Right renal cortex interstitium (tissue), 3 donors: ENCODE measurements around the gene TNFRSF25. TPM values are rescaled to one million over a fixed set of nuclear protein-coding genes. Genes with fewer than 3 reads are reported as not detected.

ENCODE experiments used
- DNase-seq, 3 donors: peaks; one replicate each; pipeline ENCODE4 v3.0.0-alpha.2; 2013; ENCODE audit warnings: low read depth in 3 of 3, low spot score in 2 of 3
- polyA plus RNA-seq, 3 donors: library from polyadenylated mRNA; unstranded; fragments of 120-200 nt; gene quantifications; one replicate each; pipeline ENCODE4 v1.2.1, GENCODE V29; 2013; ENCODE audit not compliant: insufficient read length in 3 of 3

The TNFRSF25 gene
- polyA plus RNA-seq, 3 donors = 7.0 to 9.2 (median 8.6) TPM

DNA sequence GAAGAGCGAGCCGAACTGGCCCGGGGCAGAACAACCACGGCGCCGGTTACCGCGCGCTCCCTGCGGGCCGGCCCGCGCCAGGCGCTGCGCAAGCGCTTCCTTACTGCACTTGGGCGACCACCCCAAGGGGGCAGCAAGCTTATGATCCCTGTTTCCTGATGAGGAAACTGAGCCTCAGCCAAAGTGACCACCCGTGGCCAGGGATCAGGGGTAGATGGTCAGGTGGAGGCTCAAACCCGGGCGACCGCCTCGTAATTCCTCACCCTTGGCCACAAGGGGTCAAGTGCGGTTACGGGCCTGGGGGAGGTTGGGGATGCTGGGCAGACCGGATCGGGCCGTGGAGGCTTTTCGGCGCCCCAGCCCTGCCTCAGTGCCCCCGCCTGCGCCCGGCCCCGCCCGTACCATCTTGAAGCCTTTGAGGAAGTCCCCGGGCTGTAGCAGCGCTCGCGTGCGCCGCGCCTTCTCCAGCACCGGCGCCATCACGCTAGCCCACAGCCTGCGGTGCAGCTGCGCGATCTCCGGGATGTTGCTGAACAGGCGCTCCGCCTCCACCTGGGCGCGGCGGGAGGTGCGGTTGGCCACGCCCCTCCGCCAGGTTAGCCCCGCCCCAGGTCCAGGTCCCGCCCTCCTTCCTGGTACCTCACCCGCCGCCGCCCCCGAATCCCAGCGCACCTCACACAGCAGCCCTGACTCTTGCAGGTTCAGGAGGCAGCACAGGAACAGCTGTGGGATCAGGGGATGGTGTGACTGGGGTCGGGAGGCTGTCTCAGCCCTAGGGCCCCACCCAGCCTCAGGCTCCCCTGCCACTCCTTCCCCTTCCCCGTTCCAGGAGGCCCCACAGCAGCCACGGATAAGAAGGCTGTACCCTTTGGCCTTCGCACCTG, 5.4 kb upstream of the TNFRSF25 start:
- no peak for DNase-seq

DNA sequence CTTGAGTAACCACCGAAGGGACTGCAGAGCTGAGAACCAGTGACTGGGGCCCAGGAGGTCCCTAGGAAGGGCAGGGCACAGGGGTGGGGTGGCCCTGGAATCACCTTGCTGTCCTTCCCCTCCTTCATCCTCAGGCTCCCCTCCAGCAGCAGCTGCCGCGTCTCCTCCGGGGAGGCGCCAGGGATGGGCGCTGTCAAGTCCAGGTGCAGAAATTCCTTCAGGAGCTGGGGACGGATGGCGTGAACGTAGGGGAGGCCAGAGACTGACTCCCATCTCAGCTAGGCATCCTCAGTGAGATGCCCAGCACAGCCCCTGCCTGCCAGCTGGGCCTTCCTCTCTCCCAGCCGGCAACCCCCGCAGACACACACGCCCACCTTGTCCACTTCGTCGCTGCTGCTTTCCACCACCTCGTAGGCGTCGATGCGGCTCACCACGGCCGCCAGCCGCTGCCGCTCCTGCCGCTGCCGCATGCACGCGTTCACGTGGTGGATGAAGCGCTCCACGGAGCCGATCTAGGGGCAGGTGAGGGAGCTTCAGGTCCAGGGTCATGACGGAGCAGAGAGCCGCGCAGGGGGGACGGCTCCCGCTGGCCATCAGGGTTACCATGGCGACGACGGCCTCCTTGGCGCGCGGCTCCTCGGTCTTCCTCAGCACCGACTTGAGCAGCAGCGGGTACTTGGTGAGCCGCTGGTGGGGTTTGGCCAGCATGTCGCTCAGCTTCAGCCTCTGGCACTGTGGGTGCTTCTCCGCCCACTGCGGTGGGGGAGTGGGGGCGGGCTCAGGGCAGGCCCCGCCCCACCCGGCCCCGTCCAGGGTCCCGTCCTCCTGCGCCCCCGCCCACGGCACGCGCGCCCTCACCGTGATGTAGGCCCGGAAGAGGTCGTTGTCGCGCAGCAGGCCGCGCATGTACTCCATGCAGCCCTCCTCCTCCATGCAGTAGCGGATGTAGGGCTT, 4.4 kb upstream of the TNFRSF25 start:
- no peak for DNase-seq

DNA sequence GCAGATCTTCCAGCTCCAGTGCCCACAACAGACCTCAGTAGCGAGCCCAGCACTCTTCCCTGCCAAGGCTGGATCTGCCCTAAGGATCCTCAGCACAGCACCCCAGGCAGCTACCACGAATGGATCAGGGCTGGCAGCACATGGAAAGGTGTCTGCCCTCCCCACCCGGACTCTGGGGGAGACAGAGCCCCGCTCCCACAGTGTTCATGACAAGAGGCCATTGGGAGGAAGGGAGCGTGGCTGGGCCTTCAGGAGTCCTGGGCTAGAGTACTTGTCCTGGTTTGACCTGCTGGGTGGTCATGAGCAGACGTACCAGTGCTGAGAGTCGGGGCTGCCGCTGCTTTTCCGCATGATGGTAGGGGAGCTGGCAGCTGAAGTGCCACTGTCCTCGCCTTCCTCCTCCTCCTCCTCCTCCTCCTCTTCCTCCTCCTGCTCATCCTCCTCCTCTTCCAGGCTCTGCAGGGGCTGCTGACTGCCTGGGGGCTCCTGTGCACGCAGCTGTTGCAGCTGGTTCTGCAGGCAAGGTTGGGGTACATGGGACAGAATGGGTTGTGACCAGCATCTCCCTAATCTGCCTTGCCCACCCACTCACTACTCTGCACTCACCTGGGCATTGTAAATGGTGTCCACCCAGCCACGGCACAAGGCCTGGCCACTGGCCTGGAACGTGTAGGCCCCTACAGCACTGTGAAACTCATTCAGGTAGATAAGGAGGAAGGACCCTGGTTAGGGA, 2.9 kb upstream of the TNFRSF25 start:
- no peak for DNase-seq

DNA sequence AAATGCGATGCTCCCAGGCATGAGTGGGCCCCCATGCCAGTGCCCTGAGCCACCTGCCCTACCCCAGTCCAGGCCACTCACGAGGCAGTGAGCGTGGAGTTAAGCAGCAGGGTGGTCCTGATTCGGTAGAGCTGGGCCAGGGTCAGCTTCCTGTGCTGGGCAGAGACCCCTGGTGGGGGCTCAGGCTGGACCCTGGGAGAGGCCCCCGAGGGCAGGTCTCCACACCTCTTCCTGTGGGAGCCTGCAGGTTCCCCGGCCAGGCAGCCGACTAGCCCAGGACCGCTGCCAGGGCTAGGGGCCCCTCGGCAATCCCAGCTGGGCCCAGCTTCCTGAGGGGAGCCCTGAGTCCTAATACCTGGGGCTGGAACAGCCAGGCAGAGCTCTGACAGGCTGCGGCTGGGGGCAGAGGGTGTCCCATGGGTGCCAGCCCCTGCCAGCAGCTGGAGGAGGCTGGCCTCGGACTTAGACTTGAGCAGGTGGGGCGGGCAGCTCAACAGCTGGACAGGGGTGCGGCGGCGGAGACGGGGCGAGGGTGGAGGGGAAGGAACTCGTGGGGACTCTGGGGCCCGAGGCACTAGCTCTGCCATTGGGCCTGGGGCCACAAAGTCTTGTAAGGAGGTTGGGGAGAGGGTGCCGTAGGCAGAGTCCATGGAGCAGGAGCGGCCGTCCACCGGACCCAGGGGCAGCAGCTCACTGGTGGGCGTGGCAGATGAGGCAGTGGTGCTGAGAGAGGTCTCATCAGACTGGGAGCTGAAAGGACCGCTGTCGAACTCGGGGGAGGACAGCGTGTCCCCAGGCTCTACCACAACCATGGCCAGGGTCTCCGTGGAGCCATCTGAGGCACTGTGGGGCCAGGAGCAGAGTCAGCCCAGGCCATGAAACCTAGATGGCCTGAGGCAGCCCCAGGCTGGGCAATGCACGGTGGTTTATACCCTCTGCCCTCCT, 2.0 kb upstream of the TNFRSF25 start:
- DNase-seq = no peak

DNA sequence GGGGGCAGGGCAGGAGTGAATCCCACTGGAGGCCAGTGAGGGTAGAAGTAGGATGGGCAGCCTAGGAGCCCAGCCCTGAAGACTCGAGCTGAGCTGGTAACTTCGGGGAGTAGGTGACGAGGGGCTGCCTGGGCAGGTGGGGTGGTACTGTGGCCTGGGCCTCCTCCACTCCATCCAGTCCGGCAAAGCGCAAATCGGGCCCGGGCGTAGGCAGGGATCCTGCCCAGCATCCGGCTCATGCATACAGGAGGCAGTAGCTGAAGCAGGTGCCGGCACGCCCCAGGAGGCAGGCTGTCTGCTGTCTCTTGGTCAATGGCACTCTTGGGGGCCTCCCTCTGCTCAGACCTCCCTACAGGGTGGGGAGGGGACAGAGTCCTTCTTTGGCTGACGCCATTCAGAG, 1.3 kb upstream of the TNFRSF25 start:
- no peak for DNase-seq

DNA sequence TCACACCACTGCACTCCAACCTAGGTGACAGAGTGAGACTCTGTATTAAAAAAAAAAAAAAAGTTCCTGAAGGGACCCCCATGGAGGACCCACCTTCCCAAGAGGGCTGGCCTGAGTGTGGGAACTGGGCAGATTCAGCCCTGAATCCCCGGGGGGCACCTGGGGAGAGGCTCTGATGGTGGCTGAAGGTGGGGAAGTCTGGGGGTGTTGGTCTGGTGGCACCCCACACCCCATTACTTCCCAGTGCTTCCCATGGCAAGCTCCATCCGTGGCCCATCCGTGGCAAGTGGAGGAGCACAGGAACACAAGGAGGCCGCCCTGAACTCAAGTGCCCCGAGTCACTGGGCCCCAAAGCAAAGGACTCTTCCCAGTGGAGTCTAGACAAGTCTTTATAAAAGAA, 778 bp upstream of the TNFRSF25 start:
- no peak for DNase-seq

DNA sequence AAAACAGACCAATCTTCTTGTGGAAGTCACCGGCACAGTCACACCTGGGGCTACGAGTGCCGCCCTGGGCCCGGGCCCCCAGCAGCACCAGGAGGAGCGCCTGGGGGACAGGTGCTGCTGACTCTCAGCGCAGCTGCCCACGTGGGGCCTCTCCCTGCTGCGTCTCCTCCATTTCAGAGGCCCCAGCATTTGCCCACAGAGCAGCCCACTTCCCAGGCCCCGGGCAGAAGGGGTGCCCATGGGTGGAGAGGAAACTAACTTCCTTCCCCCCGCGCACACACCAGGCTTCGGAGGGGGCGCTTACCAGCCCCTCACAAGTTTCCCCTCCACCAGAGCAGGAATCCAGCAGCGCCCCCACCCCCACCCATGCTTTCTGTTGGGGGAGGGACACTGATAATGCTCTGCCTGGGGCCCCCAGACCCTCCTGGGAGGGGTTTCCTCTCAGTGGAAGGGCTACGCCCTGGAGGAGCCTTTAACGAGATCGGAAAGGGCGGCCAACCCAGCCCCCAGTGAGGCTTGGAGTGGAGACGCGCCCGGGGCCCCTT, 440 bp downstream of the TNFRSF25 start:
- no peak for DNase-seq

DNA sequence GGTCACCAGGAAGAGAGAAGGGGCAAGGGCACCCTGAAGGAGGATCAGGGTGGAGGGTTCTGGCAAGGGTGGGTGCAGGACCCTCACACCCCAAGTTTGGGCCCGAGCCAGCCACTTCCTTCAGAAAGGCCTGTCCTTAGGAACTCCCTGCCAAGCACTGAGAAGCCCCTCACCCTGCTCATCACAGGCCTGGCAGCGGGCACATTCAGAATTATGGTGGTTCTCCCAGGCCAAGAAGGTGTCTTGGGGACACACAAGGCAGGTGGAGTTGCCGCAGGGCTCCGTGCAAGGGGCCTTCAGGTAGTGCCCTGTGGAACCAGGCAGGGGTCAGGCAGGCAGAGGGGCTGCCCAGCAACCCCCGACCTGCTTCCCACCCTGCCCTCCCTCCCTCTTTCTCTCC, 1.1 kb downstream of the TNFRSF25 start:
- no peak for DNase-seq

DNA sequence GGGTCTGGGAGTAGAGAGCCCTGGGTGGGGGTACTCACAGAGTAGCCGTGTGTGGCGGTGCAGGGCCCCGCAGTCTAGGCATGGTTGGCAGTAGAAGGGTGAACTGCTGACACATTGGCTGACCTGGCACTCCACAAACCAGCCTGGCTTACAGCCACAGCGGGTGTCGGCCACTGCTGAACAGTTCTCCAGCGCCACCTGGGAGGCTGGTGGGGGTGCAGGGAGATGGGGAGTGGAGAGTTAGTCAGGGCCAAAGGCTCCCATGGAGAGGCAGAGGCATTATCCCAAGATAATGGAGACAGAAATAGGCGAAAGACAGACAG, 1.5 kb downstream of the TNFRSF25 start:
- DNase-seq = no peak

DNA sequence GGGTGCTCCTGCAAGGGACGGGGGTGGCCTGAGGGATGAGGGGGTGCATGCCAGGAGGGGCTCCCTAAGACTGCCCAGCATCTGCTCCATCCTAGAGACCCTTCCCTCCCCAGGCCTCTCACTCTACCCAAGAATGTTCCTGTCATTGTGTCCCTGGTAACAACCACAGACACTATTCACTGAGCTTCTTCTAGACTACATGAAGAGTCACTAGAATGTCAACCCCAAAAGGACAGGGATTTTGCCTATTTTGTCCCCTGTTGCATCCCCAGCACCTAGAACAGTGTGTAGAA, 2.9 kb downstream of the TNFRSF25 start:
- no peak for DNase-seq

DNA sequence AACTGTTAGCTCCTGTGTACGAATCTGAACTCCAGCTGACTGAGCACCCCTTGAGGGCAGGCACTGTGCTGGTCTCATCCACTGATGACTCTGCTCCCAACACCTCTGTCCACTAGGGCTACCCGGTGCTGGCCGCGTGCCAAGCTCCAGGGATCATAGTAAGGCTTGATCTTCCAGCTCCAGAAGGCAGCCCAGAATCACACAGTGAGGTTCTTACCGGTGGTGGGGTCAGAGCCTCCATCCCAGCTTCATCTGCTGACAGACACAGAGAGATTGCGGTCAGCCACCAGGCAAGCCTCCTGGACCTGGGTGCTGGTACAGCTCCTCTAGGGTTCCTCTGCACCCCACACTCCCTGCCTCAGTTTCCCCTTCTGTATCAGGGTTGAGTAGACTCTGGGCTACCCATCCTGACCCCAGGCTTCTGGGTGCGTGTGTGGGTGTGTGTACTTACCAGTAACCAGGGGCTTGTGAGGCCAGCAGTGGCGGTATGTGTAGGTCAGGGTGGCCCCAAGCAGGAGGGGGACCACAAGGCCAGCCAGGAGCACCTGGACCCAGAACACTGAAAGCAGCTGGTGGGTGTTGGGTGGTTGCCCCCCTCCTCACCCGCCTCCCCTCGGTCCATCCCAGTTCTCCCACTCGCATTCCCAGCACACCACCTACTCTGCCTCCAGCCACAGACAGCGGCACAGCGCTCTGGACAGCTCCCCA, 3.4 kb downstream of the TNFRSF25 start:
- no peak for DNase-seq

DNA sequence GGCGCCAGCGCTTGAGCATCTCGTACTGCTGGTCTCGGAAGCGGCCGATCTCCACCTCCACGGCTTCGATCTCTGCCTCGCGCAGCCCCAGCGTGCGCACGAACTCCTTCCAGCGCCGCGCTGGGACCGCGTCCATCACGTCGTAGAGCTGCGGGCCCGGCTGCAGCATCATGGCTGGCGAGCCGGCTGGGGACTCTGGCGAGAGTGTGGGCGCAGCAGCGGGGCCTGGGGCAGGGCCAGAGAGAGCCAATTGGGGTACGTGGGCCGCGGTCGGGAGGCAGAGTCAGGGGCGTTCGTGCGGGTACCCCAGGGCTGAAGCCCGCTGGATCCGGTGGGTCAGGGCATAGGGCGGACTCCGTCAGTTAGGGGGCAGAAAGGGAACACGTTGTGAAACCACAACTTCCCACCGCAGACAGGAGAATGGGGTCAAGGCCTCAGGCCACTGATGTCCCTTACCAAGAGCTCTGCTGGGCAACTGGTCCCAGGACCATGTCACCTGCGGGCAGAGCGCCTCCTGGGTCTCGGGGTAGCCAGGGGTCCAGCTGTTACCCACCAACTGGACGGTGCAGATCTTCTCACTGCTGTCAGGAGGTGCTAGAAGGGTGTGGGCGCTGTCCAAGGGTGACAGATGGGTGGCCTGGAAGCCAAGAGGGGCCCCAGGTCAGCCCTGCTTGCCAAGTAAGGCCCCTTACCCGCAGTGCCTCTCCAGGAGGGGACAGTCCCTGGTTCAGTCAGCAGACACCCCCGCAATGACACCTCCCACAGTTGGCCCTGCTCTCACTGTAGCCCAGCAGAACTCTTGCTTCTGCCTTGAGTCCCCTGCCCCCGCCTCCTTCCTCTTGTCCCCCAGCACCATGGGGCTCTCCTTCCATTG, 4.2 kb downstream of the TNFRSF25 start:
- no peak for DNase-seq

DNA sequence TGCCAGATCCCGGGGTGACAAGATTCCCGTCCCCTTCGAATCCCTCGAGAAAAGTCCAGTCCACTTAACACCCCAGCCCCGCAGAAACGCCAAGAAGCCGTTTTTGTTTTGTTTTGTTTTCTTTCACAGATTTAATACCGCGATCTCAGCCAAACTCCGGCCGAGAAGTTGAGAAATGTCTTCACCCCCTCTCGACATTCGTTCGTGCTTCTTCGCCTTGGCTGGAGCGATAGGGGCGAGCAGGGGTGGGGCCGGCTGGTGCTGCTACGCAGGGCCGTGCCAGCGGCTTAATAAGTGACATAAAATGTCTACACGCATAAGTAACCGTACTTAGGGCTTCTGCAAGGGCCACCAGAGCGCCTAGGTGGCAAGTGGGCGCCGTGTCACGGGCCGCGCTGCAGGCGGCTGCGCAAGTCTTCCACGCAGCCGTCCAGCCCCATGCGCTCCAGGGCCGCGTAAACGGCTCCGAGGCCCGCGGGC, 4.9 kb downstream of the TNFRSF25 start:
- DNase-seq = no peak

DNA sequence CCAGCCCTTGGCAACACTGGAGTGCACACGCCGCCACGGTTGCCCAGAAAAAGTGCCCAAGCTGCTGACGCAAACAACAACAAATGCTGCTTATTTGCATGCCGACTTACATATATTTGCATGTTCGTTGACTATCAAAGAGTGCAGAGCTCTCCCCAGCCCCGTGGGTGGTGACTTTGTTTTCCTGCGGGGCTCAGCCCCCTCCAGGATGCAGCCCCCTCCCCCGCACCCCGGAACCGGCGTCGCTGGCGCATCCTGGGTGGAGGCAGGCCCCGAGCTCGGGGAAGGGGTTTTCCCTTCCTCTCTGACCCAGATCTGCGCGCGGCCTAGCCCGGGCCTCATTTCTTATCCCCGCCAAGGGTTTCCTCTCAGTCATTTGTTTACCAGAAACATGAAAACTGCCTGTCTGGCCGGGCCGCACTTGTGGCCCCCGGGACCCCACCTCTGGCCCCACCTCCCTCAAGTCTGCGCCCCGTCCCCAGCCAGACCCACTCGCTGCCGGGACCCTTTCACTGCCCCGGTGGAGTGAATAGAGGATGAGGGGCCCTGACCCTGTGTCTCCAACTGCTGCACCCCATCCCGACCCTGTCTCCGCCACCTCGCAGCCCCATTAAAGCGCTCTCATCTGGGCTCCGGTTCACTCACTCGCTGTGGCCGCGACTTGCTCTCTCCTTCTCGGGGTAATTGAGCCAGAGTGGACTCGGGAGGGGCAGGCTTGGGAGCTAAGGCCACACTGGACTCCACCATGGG, 5.5 kb downstream of the TNFRSF25 start:
- DNase-seq = no peak

DNA sequence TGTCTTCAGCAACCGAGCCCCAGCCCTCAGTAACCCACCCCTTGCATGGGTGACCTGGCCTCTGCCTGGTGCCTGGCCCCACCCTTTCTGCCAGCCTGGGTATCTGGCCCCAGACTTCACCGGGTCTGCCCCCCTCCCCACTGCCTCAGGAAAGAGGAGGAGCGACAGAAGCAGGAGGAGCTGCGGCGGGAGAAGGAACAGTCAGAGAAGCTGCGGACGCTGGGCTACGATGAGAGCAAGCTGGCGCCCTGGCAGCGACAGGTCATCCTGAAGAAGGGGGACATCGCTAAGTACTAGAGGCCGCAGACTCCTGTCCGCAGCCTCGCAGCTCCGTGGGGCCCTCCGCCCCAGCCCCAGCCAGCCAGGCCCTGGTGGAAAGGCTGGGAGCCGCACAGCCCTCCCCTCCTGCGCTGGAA, 6.1 kb downstream of the TNFRSF25 start:
- no peak for DNase-seq

DNA sequence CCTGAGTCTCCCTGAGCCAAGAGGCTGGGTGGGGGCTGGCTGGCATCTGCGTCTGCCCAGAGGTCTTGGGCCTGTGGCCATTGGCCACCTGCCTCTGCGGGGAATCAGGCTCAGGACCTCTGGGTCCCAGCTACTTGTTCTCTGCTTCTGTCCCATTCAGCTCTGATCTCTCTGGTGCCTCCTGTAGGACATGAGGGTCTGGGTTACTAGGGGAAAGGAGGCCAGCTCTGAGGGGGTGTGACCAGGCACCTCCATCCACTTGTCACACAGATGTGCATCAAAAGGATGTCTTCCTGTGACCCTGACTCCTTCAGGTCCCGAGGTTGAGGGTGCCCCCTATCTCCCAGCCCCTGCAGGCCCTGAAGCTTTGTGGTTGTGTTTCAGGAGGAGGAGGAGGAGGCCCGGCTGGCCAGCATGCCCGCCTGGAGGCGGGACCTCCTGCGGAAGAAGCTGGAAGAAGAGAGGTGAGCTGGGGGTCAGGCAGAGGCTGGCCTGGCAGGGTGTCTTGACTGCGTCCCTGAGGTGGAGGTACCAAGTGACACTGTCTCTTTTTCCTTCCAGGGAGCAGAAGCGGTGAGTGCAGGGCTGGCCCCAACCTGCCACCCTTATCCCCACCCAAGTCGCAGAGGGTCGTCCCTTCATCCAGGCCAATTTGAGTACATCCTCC, 9.0 kb downstream of the TNFRSF25 start:
- DNase-seq = no peak
